GM12891 (cell line): ENCODE data around the gene SMAD2.

Experiments
- POLR2A ChIP-seq: IDR thresholded peaks from 2 replicates; pipeline ENCODE4 v1.6.1; 2011; ENCODE audit warnings: low read depth, low read length, control low read depth
- POLR2AphosphoS5 ChIP-seq: IDR thresholded peaks from 2 replicates; pipeline ENCODE4 v1.6.1; 2011; ENCODE audit warnings: low read depth, low read length, control low read depth
- SPI1 ChIP-seq: IDR thresholded peaks from 2 replicates; pipeline ENCODE4 v1.6.1; 2011; ENCODE audit warnings: low read depth, low read length, control low read depth
- TAF1 ChIP-seq: IDR thresholded peaks from 2 replicates; pipeline ENCODE4 v1.6.1; 2011; ENCODE audit warnings: low read depth, low read length, control low read depth

- TF ChIP-seq TAF1 (no peak), POLR2A (no peak), POLR2AphosphoS5 (no peak), SPI1 (no peak)
These were observed 4.2 kb downstream of the SMAD2 start for GRCh38 chr18:47926101-47926850.
